T-helper 2 cell treated with Interferon-gamma antibody and Interleukin-4, amounts not matched to agents 5 μg/mL and 100 μg/mL, for 36 hours (primary cell): ENCODE measurements around the gene CAMSAP1.

ENCODE experiments used
- DNase-seq: peaks from one replicate; pipeline ENCODE4 v3.0.0; 2021; ENCODE audit warnings: low spot score
- H3K27ac Mint-ChIP-seq: one replicate; pipeline ENCODE4 v1.8.0; 2021; ENCODE audit warnings: mild to moderate bottlenecking, mixed read lengths
- H3K27me3 Mint-ChIP-seq: one replicate; pipeline ENCODE4 v1.8.0; 2021; ENCODE audit warnings: low read depth, mixed read lengths
- H3K36me3 Mint-ChIP-seq: one replicate; pipeline ENCODE4 v1.8.0; 2021; ENCODE audit warnings: low read depth, mixed read lengths
- H3K4me1 Mint-ChIP-seq: one replicate; pipeline ENCODE4 v1.8.0; 2021; ENCODE audit warnings: low read depth, mixed read lengths
- H3K4me3 Mint-ChIP-seq: one replicate; pipeline ENCODE4 v1.8.0; 2022; ENCODE audit warnings: mild to moderate bottlenecking, moderate library complexity, mixed read lengths
- H3K9me3 Mint-ChIP-seq: one replicate; pipeline ENCODE4 v1.8.0; 2021; ENCODE audit warnings: mixed read lengths

Gene CAMSAP1

DNA sequence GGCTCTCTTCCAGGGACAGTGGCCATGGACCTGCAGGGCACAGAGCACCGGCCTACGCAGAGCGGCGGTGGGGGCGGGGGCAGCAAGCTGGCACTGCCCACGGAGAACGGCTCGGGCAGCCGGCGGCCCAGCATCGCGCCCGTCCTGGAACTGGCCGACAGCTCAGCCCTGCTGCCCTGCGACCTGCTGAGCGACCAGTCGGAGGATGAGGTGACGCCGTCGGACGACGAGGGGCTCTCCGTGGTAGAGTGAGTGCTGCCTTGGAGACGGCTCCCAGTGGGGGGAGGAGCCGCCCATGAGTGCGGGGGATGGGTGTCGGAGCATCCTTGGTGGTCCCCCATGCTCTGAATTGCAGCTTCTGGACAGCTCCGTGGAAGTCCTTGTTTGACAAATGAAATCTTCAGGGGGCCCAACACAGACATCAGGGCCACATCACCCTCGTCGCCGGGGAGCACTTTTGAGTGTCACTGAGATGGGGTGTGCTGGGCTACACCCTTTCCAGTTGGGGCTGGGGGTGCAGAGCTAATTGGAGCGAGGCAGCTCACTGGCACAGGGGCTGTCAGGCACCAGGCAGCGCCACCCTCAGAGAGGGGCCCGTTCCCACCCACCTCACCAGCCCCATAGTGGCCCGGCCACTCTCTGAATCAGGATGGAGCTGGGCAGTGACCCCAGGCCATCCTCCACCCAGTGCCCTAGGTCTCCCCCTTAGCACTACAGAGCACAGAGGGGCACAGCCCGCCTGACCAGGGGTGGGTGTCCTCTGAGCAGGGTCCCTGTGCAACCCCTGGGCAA lies 134.4 kb downstream of the CAMSAP1 start:
- Mint-ChIP-seq H3K9me3 (no peaks in the 10 kb centered on the region), H3K27me3 (no peaks in the 10 kb centered on the region), H3K36me3 (peaks cover 2% of the 10 kb centered on the region), H3K27ac (no peak overlapping the region), H3K4me3 (no peak overlapping the region), H3K4me1 (no peaks in the 10 kb centered on the region)
- no peak for DNase-seq

DNA sequence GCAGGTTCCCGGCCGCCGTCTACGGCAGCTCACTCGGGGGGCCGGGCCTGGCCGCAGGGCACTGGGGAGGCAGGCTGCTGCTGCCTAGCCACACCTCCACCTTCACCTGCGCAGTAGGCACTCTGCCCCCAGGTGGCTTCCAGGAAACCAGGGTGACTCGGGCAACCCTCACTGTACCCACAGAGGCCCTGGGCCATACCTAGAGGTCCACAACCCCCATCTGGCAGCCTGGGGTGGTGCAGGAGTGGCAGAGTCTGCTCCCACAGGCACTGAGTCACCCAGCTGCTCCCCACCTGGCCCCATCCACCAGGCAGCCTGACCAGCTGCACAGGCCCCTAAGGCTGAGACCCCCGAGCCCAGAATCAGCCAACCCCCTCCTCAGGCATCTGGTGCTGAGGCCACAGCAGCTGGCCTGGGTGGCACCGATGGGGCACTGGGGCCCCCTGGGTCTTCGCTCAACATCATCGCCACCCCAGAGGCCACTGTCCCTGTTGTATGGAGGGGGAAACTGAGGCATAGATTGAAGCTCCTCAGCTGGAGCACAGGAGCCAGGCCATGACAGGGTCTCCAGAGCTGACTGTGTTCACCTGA lies 135.2 kb downstream of the CAMSAP1 start:
- H3K27me3 Mint-ChIP-seq = no peaks in the 10 kb centered on the region
- no peak for DNase-seq
- no peak overlapping the region for H3K27ac Mint-ChIP-seq
- no peaks in the 10 kb centered on the region for H3K4me1 Mint-ChIP-seq
- peaks cover 2% of the 10 kb centered on the region for H3K36me3 Mint-ChIP-seq
- no peaks in the 10 kb centered on the region for H3K9me3 Mint-ChIP-seq
- H3K4me3 Mint-ChIP-seq = no peak overlapping the region

- Mint-ChIP-seq H3K27ac (no peak overlapping the region), H3K4me3 (no peak overlapping the region), H3K27me3 (no peaks in the 10 kb centered on the region), H3K4me1 (no peaks in the 10 kb centered on the region), H3K36me3 (peaks cover 2% of the 10 kb centered on the region), H3K9me3 (no peaks in the 10 kb centered on the region)
- DNase-seq = no peak
These were observed 135.8 kb downstream of the CAMSAP1 start for GRCh38 chr9:135771401-135772051.

- Mint-ChIP-seq H3K4me3 (no peak overlapping the region), H3K4me1 (no peaks in the 10 kb centered on the region)
- DNase-seq = no peak
These were observed 136.6 kb downstream of the CAMSAP1 start for GRCh38 chr9:135770771-135771170.

GRCh38 chr9:135770203-135770535 lies 137.2 kb downstream of the CAMSAP1 start:
- peaks cover 2% of the 10 kb centered on the region for H3K36me3 Mint-ChIP-seq
- no peaks in the 10 kb centered on the region for H3K27me3 Mint-ChIP-seq
- H3K27ac Mint-ChIP-seq = no peak overlapping the region
- no peaks in the 10 kb centered on the region for H3K4me1 Mint-ChIP-seq
- DNase-seq = no peak
- no peaks in the 10 kb centered on the region for H3K9me3 Mint-ChIP-seq
- H3K4me3 Mint-ChIP-seq = no peak overlapping the region

More at GRCh38 chr9:135770771-135771170, 136.6 kb downstream of the CAMSAP1 start:
- Mint-ChIP-seq H3K36me3 (peaks cover 2% of the 10 kb centered on the region), H3K27me3 (no peaks in the 10 kb centered on the region), H3K27ac (no peak overlapping the region), H3K9me3 (no peaks in the 10 kb centered on the region)

DNA sequence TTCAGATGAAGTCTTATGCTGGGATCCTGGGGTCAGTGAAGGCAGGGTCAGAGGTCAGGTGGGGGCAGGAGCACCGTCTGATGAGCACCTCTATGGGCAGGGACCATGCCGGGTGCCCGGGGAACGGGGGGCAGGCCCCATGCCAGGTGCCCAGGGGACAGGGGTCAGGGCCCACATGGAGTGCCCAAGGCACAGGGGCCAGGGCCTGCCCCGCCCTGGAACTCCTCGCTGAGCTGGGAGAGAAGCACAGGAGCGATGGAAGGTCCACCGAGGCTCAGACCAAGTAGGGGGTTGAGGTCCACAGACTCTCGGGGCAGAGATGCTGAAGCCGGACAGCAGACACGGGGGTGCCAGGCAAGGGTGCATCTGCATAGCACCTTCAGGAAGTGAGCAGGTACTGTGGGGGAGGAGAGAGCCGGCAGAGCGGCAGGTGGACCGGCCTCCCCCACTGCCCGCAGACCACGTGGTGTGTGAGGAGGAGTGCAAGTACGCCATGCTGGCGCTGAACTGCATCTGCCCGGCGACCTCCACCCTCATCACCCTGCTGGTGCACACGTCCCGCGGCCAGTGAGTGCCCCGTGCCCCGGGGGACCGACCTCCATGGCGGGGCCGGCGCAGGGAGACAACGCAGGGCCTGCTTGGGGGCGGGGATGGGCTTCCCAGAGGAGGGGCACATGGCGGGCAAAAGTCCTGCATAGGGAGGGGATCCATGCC lies 137.7 kb downstream of the CAMSAP1 start:
- H3K27ac Mint-ChIP-seq = no peak overlapping the region
- no peaks in the 10 kb centered on the region for H3K4me1 Mint-ChIP-seq
- H3K27me3 Mint-ChIP-seq = no peaks in the 10 kb centered on the region
- H3K4me3 Mint-ChIP-seq = no peak overlapping the region
- no peak for DNase-seq
- no peaks in the 10 kb centered on the region for H3K9me3 Mint-ChIP-seq
- H3K36me3 Mint-ChIP-seq = peaks cover 2% of the 10 kb centered on the region

DNA sequence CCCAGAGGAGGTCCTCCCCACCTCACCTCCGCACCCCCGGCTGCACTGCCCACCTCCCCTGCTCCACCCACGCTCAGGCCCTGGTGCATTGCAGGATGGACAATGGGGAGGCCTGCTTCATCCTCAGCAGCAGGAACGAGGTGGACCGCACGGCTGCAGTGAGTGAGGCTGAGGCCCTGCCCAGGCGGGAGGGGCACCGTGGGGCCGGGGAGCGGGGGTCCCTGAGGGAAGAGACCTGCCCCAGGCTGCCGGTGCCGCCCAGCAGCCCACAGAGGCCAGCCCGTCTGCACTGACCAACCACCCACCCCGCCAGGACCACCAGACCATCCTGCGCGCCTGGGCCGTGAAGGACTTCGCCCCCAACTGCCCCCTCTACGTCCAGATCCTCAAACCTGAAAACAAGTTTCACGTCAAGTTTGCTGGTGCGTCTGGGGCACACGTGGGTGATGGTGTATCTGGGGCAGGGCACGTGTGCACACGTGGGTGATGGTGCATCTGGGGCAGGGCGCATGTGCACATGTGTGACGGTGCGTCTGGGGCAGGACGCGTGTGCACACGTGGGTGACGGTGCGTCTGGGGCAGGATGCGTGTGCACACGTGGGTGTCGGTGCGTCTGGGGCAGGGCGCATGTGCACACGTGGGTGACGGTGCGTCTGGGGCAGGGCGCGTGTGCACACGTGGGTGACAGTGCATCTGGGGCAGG lies 138.7 kb downstream of the CAMSAP1 start:
- Mint-ChIP-seq H3K27ac (no peak overlapping the region), H3K9me3 (no peaks in the 10 kb centered on the region), H3K27me3 (no peaks in the 10 kb centered on the region), H3K4me1 (no peaks in the 10 kb centered on the region), H3K36me3 (peaks cover 2% of the 10 kb centered on the region), H3K4me3 (no peak overlapping the region)
- no peak for DNase-seq

- no peaks in the 10 kb centered on the region for H3K9me3 Mint-ChIP-seq
- H3K27me3 Mint-ChIP-seq = no peaks in the 10 kb centered on the region
- H3K4me1 Mint-ChIP-seq = no peaks in the 10 kb centered on the region
- no peak for DNase-seq
- H3K4me3 Mint-ChIP-seq = no peak overlapping the region
- H3K27ac Mint-ChIP-seq = no peak overlapping the region
- H3K36me3 Mint-ChIP-seq = peaks cover 2% of the 10 kb centered on the region
These were observed 140.6 kb downstream of the CAMSAP1 start for GRCh38 chr9:135766707-135767106.

- Mint-ChIP-seq H3K4me3 (no peak overlapping the region), H3K27ac (no peak overlapping the region), H3K27me3 (no peaks in the 10 kb centered on the region), H3K36me3 (peaks cover 2% of the 10 kb centered on the region), H3K9me3 (no peaks in the 10 kb centered on the region), H3K4me1 (no peaks in the 10 kb centered on the region)
- DNase-seq = no peak
These were observed 141.1 kb downstream of the CAMSAP1 start for GRCh38 chr9:135766251-135766650.

DNA sequence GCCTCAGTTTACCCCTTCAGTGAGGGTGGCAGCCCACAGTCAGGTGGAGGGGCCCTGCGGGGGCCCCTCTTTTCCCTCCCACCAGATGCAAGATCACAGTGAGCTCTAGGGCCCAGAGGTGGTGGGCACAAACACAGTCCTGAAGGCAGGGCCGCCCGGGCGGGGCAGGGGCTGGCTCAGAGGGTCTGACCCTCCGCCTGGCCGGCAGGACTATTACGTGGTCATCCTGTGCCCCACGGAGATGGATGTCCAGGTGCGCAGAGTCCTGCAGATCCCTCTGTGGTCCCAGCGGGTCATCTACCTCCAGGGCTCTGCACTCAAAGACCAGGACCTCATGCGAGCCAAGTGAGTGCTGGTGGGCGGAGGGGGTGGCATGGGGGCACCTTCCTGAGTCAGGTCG lies 141.9 kb downstream of the CAMSAP1 start:
- no peaks in the 10 kb centered on the region for H3K9me3 Mint-ChIP-seq

DNA sequence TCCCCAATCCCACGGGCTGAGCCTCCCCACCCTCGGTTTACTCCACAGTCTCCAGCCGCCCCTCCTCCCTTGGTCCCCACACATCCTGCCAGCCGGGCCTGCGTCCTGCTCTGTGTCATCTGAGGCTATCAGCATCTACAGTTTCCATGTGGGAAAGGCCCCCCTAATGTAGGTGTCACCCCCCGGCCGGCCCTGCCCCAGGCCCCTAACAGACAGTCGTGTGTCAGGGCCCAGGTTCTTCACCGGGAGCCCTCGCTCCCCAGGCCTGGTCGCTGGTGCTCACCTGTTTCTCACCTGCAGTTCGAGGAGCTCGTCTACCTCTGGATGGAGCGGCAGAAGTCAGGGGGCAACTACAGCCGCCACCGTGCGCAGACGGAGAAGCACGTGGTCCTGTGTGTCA lies 142.6 kb downstream of the CAMSAP1 start:
- no peak overlapping the region for H3K4me3 Mint-ChIP-seq
- DNase-seq = no peak
- H3K27me3 Mint-ChIP-seq = no peaks in the 10 kb centered on the region
- no peaks in the 10 kb centered on the region for H3K4me1 Mint-ChIP-seq
- no peaks in the 10 kb centered on the region for H3K9me3 Mint-ChIP-seq
- H3K27ac Mint-ChIP-seq = no peak overlapping the region
- peaks cover 2% of the 10 kb centered on the region for H3K36me3 Mint-ChIP-seq

More for the DNA sequence above, 141.9 kb downstream of the CAMSAP1 start:
- Mint-ChIP-seq H3K27ac (no peak overlapping the region), H3K27me3 (no peaks in the 10 kb centered on the region), H3K4me3 (no peak overlapping the region), H3K36me3 (peaks cover 2% of the 10 kb centered on the region), H3K4me1 (no peaks in the 10 kb centered on the region)
- DNase-seq = no peak

GRCh38 chr9:135763716-135764446 lies 143.5 kb downstream of the CAMSAP1 start:
- H3K4me1 Mint-ChIP-seq = no peaks in the 10 kb centered on the region
- no peaks in the 10 kb centered on the region for H3K9me3 Mint-ChIP-seq
- H3K4me3 Mint-ChIP-seq = no peak overlapping the region
- peaks cover under 1% of the 10 kb centered on the region for H3K36me3 Mint-ChIP-seq
- no peak overlapping the region for H3K27ac Mint-ChIP-seq
- H3K27me3 Mint-ChIP-seq = no peaks in the 10 kb centered on the region
- no peak for DNase-seq

DNA sequence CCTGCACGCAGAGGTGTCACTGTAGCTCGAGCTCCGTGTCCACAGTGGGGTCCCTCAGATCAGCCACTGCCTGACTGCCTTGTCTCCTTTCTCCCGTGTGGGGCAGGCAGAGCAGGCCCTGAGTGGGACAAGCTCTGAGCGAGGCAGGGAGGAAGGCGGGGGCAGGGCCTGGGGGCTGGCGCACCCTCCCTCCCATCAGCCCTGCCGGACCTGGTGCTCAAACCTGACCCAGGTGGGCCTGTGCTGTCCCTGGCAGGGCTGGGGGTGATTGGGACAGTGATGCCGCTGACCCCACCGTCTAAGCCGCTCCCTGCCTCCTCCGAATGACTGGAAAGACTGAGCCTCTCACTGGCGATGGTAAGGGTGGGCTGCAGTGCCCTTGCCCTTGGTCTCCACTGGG lies 144.4 kb downstream of the CAMSAP1 start:
- Mint-ChIP-seq H3K27ac (no peak overlapping the region), H3K27me3 (no peaks in the 10 kb centered on the region)
- DNase-seq = no peak

More for the DNA sequence above, 144.4 kb downstream of the CAMSAP1 start:
- H3K4me1 Mint-ChIP-seq = no peaks in the 10 kb centered on the region
- H3K4me3 Mint-ChIP-seq = no peak overlapping the region
- no peaks in the 10 kb centered on the region for H3K9me3 Mint-ChIP-seq
- no peaks in the 10 kb centered on the region for H3K36me3 Mint-ChIP-seq
